H1 (cell line): ENCODE results near the gene PERCC1. TPM values are rescaled to one million over a fixed set of nuclear protein-coding genes. Genes with fewer than 3 reads are reported as not detected.

ENCODE experiments used
- KDM4A ChIP-seq: IDR thresholded peaks from one replicate; pipeline ENCODE4 v1.7.1; 2012; ENCODE audit warnings: low read depth, mild to moderate bottlenecking, moderate library complexity, low read length, inconsistent platforms; ENCODE audit not compliant: severe bottlenecking
- SIX5 ChIP-seq: IDR thresholded peaks from 2 replicates; pipeline ENCODE4 v1.6.1; 2011; ENCODE audit warnings: mild to moderate bottlenecking, low read depth, low read length
- SP4 ChIP-seq: IDR thresholded peaks from 2 replicates; pipeline ENCODE4 v1.6.1; 2012; ENCODE audit warnings: low read length, inconsistent platforms
- YY1 ChIP-seq: IDR thresholded peaks from 2 replicates; pipeline ENCODE4 v1.6.1; 2011; ENCODE audit warnings: low read depth, mild to moderate bottlenecking, low read length
- polyA plus RNA-seq, 7 experiments: library from polyadenylated mRNA; depleted of rRNA in 3 of 7; stranded (reverse) in 5 of 7; unstranded in 2 of 7; fragments of >200 nt in 5 of 7; fragments of 200-250 nt in 2 of 7; gene quantifications; 1 replicate in 5 of 7; 2 replicates in 1 of 7; 4 replicates in 1 of 7; pipeline versions ENCODE4 v1.2.1 to v1.2.3, GENCODE V29; 2011 to 2013; ENCODE audit warnings: missing spikeins in 2 of 7, mixed read lengths in 2 of 7
- total RNA-seq: library from RNA; stranded (reverse); fragmentation: NEBNext Ultra II Directional; extraction: Animal tissue kit (Norgen Biotek cat#: 25700); gene quantifications from 2 replicates; pipeline ENCODE4 v1.2.1, GENCODE V29; 2021
- TF ChIP-seq, protein P1 (sequence below): IDR thresholded peaks from 2 replicates; pipeline ENCODE4 v1.6.1; 2011; ENCODE audit warnings: low read length, improper control_type of control experiment

PERCC1 gene
- total and polyA plus RNA-seq, 2 of the 8 experiments (the other 6 are each of a cell fraction or from before 2014, with no cell fraction given) = not detected

GRCh38 chr16:1425616-1426370 lies 5.1 kb upstream of the PERCC1 start (continued):
- no peak for TF ChIP-seq SP4
- no peak for TF ChIP-seq SIX5
- TF ChIP-seq, protein P1, sequence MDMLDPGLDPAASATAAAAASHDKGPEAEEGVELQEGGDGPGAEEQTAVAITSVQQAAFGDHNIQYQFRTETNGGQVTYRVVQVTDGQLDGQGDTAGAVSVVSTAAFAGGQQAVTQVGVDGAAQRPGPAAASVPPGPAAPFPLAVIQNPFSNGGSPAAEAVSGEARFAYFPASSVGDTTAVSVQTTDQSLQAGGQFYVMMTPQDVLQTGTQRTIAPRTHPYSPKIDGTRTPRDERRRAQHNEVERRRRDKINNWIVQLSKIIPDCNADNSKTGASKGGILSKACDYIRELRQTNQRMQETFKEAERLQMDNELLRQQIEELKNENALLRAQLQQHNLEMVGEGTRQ = no peak
- TF ChIP-seq KDM4A = no peak
- no peak for TF ChIP-seq YY1
